Natural killer cell (primary cell): ENCODE measurements around the gene ARPC5L. TPM values are rescaled to one million over a fixed set of nuclear protein-coding genes. Genes with fewer than 3 reads are reported as not detected.

Source experiments
- ATAC-seq, 3 donors: fragments of 150-1000 bp in 2 of 3; fragments of 200-7000 bp in 1 of 3; cut with Tn5 transposase; 1 replicate in 1 of 3; 2 replicates in 2 of 3; pipeline ENCODE4 v1.10.0; 2021; ENCODE audit warnings: mild to moderate bottlenecking in 2 of 3, moderate library complexity in 2 of 3
- DNase-seq, 2 donors: peaks; one replicate each; pipeline versions ENCODE4 v3.0.0 to v3.0.0-alpha.2; 2013 to 2021; ENCODE audit warnings: mixed read lengths in 1 of 2
- H3K27ac ChIP-seq: one replicate; pipeline ENCODE4 v1.5.1; 2013; ENCODE audit warnings: mild to moderate bottlenecking, low read length
- H3K27me3 ChIP-seq: one replicate; pipeline ENCODE4 v1.6.1; 2013; ENCODE audit warnings: low read length; ENCODE audit not compliant: control insufficient read depth, insufficient read depth
- H3K36me3 ChIP-seq: one replicate; pipeline ENCODE4 v1.6.1; 2013; ENCODE audit warnings: low read length; ENCODE audit not compliant: control insufficient read depth, insufficient read depth
- H3K4me1 ChIP-seq: one replicate; pipeline ENCODE4 v1.6.1; 2013; ENCODE audit warnings: low read length; ENCODE audit not compliant: control insufficient read depth, insufficient read depth
- H3K4me3 ChIP-seq: one replicate; pipeline ENCODE4 v1.5.1; 2013; ENCODE audit warnings: low read length
- H3K9me3 ChIP-seq: one replicate; pipeline ENCODE4 v1.6.1; 2013; ENCODE audit warnings: low read length; ENCODE audit not compliant: control insufficient read depth, insufficient read depth
- H3K27ac Mint-ChIP-seq, 2 donors: one replicate each; pipeline ENCODE4 v1.8.0; 2022; ENCODE audit warnings: mild to moderate bottlenecking in 2 of 2, mixed read lengths in 2 of 2, moderate library complexity in 1 of 2
- H3K27me3 Mint-ChIP-seq, 2 donors: one replicate each; pipeline ENCODE4 v1.8.0; 2022; ENCODE audit warnings: low read depth in 2 of 2, mixed read lengths in 2 of 2
- H3K36me3 Mint-ChIP-seq: one replicate; pipeline ENCODE4 v1.8.0; 2022; ENCODE audit warnings: mixed read lengths
- H3K4me1 Mint-ChIP-seq, 2 donors: one replicate each; pipeline ENCODE4 v1.8.0; 2022; ENCODE audit warnings: mixed read lengths in 2 of 2
- H3K4me3 Mint-ChIP-seq: one replicate; pipeline ENCODE4 v1.8.0; 2022; ENCODE audit warnings: mild to moderate bottlenecking, moderate library complexity, mixed read lengths
- H3K9me3 Mint-ChIP-seq, 2 donors: one replicate each; pipeline ENCODE4 v1.8.0; 2022; ENCODE audit warnings: mixed read lengths in 2 of 2
- CTCF ChIP-seq: fragments of 200-600 bp; IDR thresholded peaks from one replicate; pipeline ENCODE4 v1.8.0; 2022; ENCODE audit warnings: antibody characterized with exemption
- WGBS: methylation state at CpG from one replicate; pipeline ENCODE4 v1.1.7; 2013; ENCODE audit warnings: missing lambda C conversion rate; ENCODE audit not compliant: insufficient coverage; 5-methylcytosine and 5-hydroxymethylcytosine counted together
- intact Hi-C: fragments of 100-400 bp; cut with micrococcal nuclease; formaldehyde crosslinking; loops from one replicate; pipeline ENCODE4 v1.14.2; 2022
- total RNA-seq, 4 donors: library from RNA; stranded (reverse); fragments of 120-200 nt in 1 of 4; gene quantifications; one replicate each; pipeline versions ENCODE4 v1.2.3 to v1.2.4, GENCODE V29; 2013 to 2022

Gene ARPC5L
- total RNA-seq, 3 donors from 2014 or later (not counting 1 experiment from before 2014, with no cell fraction given) = 131 to 169 (median 139) TPM

- Histone ChIP-seq H3K4me3 (no peak overlapping the region), H3K27ac (no peak overlapping the region), H3K4me1 (peaks cover 29% of the 10 kb centered on the region), H3K36me3 (peaks cover 39% of the 10 kb centered on the region), H3K9me3 (no peaks in the 10 kb centered on the region), H3K27me3 (no peaks in the 10 kb centered on the region)
- no peaks in the 10 kb centered on the region for H3K36me3 Mint-ChIP-seq
- TF ChIP-seq CTCF = no peak
- DNase-seq (peak in 1 of 2 donors; percentile 29), ATAC-seq (no peak)
- WGBS = 42% methylated on average over 6 of the region's 10 CpGs
- no peaks in the 10 kb centered on the region for H3K27me3 Mint-ChIP-seq
- peaks cover 27 to 41% of the 10 kb centered on the region in 2 donors for H3K4me1 Mint-ChIP-seq
- H3K9me3 Mint-ChIP-seq = no peaks in the 10 kb centered on the region
- H3K27ac Mint-ChIP-seq = peak overlapping the region; percentile 92 to 93
- peak overlapping the region; percentile 68 for H3K4me3 Mint-ChIP-seq
- intact Hi-C loops = loop anchor here (10.0 kb wide), 2 partner anchors 285 to 385 kb away; partner anchors contain the start of genes HSPA5 and SCAI
Measured at GRCh38 chr9:124859803-124860581, 1.9 kb upstream of the ARPC5L start.

- Mint-ChIP-seq H3K4me1 (peaks cover 27 to 41% of the 10 kb centered on the region in 2 donors), H3K27ac (peak overlapping the region; percentile 92 to 93), H3K36me3 (no peaks in the 10 kb centered on the region), H3K4me3 (peak overlapping the region; percentile 94), H3K27me3 (no peaks in the 10 kb centered on the region), H3K9me3 (no peaks in the 10 kb centered on the region)
- 15% methylated on average over 10 of the region's 12 CpGs for WGBS
- H3K4me1 ChIP-seq = peaks cover 29% of the 10 kb centered on the region
- no peaks in the 10 kb centered on the region for H3K9me3 ChIP-seq
- H3K27ac ChIP-seq = peak overlapping the region; percentile 87
- DNase-seq (no peak), ATAC-seq (no peak)
- no peaks in the 10 kb centered on the region for H3K27me3 ChIP-seq
- intact Hi-C loops = loop anchor here (10.0 kb wide), 2 partner anchors 284 to 384 kb away; partner anchors contain the start of genes HSPA5 and SCAI
- H3K4me3 ChIP-seq = peak overlapping the region; percentile 72
- peaks cover 39% of the 10 kb centered on the region for H3K36me3 ChIP-seq
- TF ChIP-seq CTCF = no peak
Measured at GRCh38 chr9:124860582-124861341, 1.2 kb upstream of the ARPC5L start.

- intact Hi-C loops = loop anchor here (10.0 kb wide), 2 partner anchors 281 to 381 kb away; partner anchors contain the start of genes HSPA5 and SCAI
- DNase-seq = no peak
- Histone ChIP-seq H3K27ac (no peak overlapping the region), H3K27me3 (no peaks in the 10 kb centered on the region), H3K36me3 (peaks cover 23% of the 10 kb centered on the region), H3K9me3 (no peaks in the 10 kb centered on the region), H3K4me1 (peaks cover 35% of the 10 kb centered on the region), H3K4me3 (no peak overlapping the region)
- H3K27me3 Mint-ChIP-seq = no peaks in the 10 kb centered on the region
- H3K9me3 Mint-ChIP-seq = no peaks in the 10 kb centered on the region
- no peak overlapping the region for H3K27ac Mint-ChIP-seq
- no peak for ATAC-seq
- no peaks in the 10 kb centered on the region for H3K36me3 Mint-ChIP-seq
- peaks cover 30 to 38% of the 10 kb centered on the region in 2 donors for H3K4me1 Mint-ChIP-seq
- peak overlapping the region; percentile 25 for H3K4me3 Mint-ChIP-seq
- TF ChIP-seq CTCF = no peak
- 78% methylated on average over 7 of the region's 7 CpGs for WGBS
Measured at GRCh38 chr9:124863371-124863871, 1.5 kb downstream of the ARPC5L start.
